GM23338 (cell line): Measurements from ENCODE around the gene PRPF19. TPM values are rescaled to one million over a fixed set of nuclear protein-coding genes. Genes with fewer than 3 reads are reported as not detected.

Experiments
- ATAC-seq: fragments of 200-7000 bp; cut with Tn5 transposase; 3 replicates; pipeline ENCODE4 v1.9.1; 2020
- DNase-seq: peaks from one replicate; pipeline ENCODE4 v3.0.0-alpha.2; 2015; ENCODE audit warnings: low spot score
- H2AFZ ChIP-seq: fragments of 200-600 bp; sonication (generic); 2 replicates; pipeline ENCODE4 v1.8.0; 2016; ENCODE audit warnings: antibody characterized with exemption, mild to moderate bottlenecking, moderate library complexity
- H3F3A ChIP-seq: fragments of 200-600 bp; sonication (generic); replicated peaks from 2 replicates; pipeline ENCODE4 v1.8.0; 2017; ENCODE audit warnings: antibody characterized with exemption, mixed run types, low read depth
- H3K27ac ChIP-seq: fragments of 200-600 bp; sonication (generic); 2 replicates; pipeline ENCODE4 v1.6.1; 2016; ENCODE audit warnings: low read depth
- H3K27me3 ChIP-seq: fragments of 200-600 bp; sonication (generic); 2 replicates; pipeline ENCODE4 v1.8.0; 2016; ENCODE audit warnings: mild to moderate bottlenecking, mixed run types, moderate library complexity; ENCODE audit not compliant: insufficient read depth
- H3K36me3 ChIP-seq: fragments of 200-600 bp; sonication (generic); 2 replicates; pipeline ENCODE4 v1.8.0; 2016; ENCODE audit warnings: mild to moderate bottlenecking; ENCODE audit not compliant: insufficient read depth
- H3K4me1 ChIP-seq: fragments of 200-600 bp; sonication (generic); 2 replicates; pipeline ENCODE4 v1.8.0; 2016; ENCODE audit warnings: mild to moderate bottlenecking, moderate library complexity; ENCODE audit not compliant: insufficient read depth
- H3K4me2 ChIP-seq: fragments of 200-600 bp; sonication (generic); 2 replicates; pipeline ENCODE4 v1.7.1; 2017; ENCODE audit warnings: mixed run types
- H3K4me3 ChIP-seq: fragments of 200-600 bp; sonication (generic); 2 replicates; pipeline ENCODE4 v1.6.1; 2016; ENCODE audit warnings: mixed run types
- H3K79me2 ChIP-seq: fragments of 200-600 bp; sonication (generic); replicated peaks from 2 replicates; pipeline ENCODE4 v1.8.0; 2017; ENCODE audit warnings: mild to moderate bottlenecking; ENCODE audit not compliant: insufficient read depth
- H3K9me2 ChIP-seq: fragments of 200-600 bp; sonication (generic); 2 replicates; pipeline ENCODE4 v1.8.0; 2017; ENCODE audit not compliant: insufficient read depth
- H4K20me1 ChIP-seq: fragments of 200-600 bp; sonication (generic); replicated peaks from 2 replicates; pipeline ENCODE4 v1.8.0; 2017; ENCODE audit warnings: mild to moderate bottlenecking; ENCODE audit not compliant: insufficient read depth
- H3K27ac Mint-ChIP-seq: 2 replicates; pipeline ENCODE4 v1.8.0; 2020; ENCODE audit warnings: inconsistent platforms, mild to moderate bottlenecking, moderate library complexity, mixed read lengths
- H3K27me3 Mint-ChIP-seq: 3 replicates; pipeline ENCODE4 v1.8.0; 2022; ENCODE audit warnings: low read depth, mild to moderate bottlenecking, moderate library complexity, mixed read lengths, inconsistent platforms; ENCODE audit not compliant: insufficient read depth, poor library complexity
- H3K36me3 Mint-ChIP-seq: 3 replicates; pipeline ENCODE4 v1.8.0; 2021; ENCODE audit warnings: low read depth, mild to moderate bottlenecking, inconsistent platforms, moderate library complexity, mixed read lengths
- H3K4me1 Mint-ChIP-seq: 3 replicates; pipeline ENCODE4 v1.8.0; 2020; ENCODE audit warnings: mild to moderate bottlenecking, inconsistent platforms, mixed read lengths
- H3K4me3 Mint-ChIP-seq: 3 replicates; pipeline ENCODE4 v1.8.0; 2021; ENCODE audit warnings: moderate library complexity, mild to moderate bottlenecking, inconsistent platforms, mixed read lengths
- H3K9me3 Mint-ChIP-seq: 3 replicates; pipeline ENCODE4 v1.8.0; 2020; ENCODE audit warnings: moderate library complexity, mild to moderate bottlenecking, inconsistent platforms, mixed read lengths
- CREB1 ChIP-seq: fragments of 250-450 bp; sonication (Bioruptor Pico); IDR thresholded peaks from 2 replicates; pipeline ENCODE4 v1.5.0; 2020; ENCODE audit warnings: low read depth, mild to moderate bottlenecking, moderate library complexity
- CTCF ChIP-seq, 2 experiments: fragments of 200-600 bp in 1 of 2; sonication (generic) in 1 of 2; conservative IDR thresholded peaks; 2 replicates each; pipeline versions ENCODE4 v1.5.1 to v1.6.1; 2016 to 2017; ENCODE audit warnings: antibody characterized with exemption in 2 of 2, low read depth in 2 of 2, mild to moderate bottlenecking in 2 of 2, moderate library complexity in 1 of 2
- ETS1 ChIP-seq: IDR thresholded peaks from 2 replicates; pipeline ENCODE4 v1.6.1; 2016; ENCODE audit warnings: antibody characterized with exemption
- EZH2 ChIP-seq: fragments of 200-600 bp; sonication (generic); IDR thresholded peaks from one replicate; pipeline ENCODE4 v1.8.0; 2017; ENCODE audit warnings: antibody characterized with exemption, mild to moderate bottlenecking, low read depth; ENCODE audit not compliant: unreplicated experiment
- EZH2phosphoT487 ChIP-seq: fragments of 200-600 bp; sonication (generic); IDR thresholded peaks from one replicate; pipeline ENCODE4 v1.8.1; 2018; ENCODE audit warnings: antibody characterized with exemption; ENCODE audit not compliant: unreplicated experiment
- JUNB ChIP-seq: IDR thresholded peaks from one replicate; pipeline ENCODE4 v1.6.1; 2016; ENCODE audit warnings: antibody characterized with exemption; ENCODE audit not compliant: unreplicated experiment
- NANOG ChIP-seq: IDR thresholded peaks from 2 replicates; pipeline ENCODE4 v1.6.1; 2016; ENCODE audit warnings: antibody characterized with exemption, borderline replicate concordance
- POLR2AphosphoS5 ChIP-seq: IDR thresholded peaks from 2 replicates; pipeline ENCODE4 v1.6.1; 2016; ENCODE audit warnings: antibody characterized with exemption, low read depth
- REST ChIP-seq: IDR thresholded peaks from one replicate; pipeline ENCODE4 v1.6.1; 2018; ENCODE audit warnings: antibody characterized with exemption; ENCODE audit not compliant: unreplicated experiment
- STAT1 ChIP-seq: IDR thresholded peaks from one replicate; pipeline ENCODE4 v1.6.1; 2016; ENCODE audit warnings: antibody characterized with exemption; ENCODE audit not compliant: unreplicated experiment
- ZNF114 ChIP-seq: fragments of 250-450 bp; sonication (Bioruptor Pico); IDR thresholded peaks from 2 replicates; pipeline ENCODE4 v1.5.0; 2020; ENCODE audit warnings: mild to moderate bottlenecking, moderate library complexity
- ZNF331 ChIP-seq: fragments of 250-450 bp; sonication (Bioruptor Pico); IDR thresholded peaks from 2 replicates; pipeline ENCODE4 v1.5.0; 2020; ENCODE audit warnings: low read depth, mild to moderate bottlenecking, moderate library complexity
- ZNF462 ChIP-seq: fragments of 250-450 bp; sonication (Bioruptor Pico); IDR thresholded peaks from 2 replicates; pipeline ENCODE4 v1.5.0; 2020; ENCODE audit warnings: mild to moderate bottlenecking, moderate library complexity
- polyA plus RNA-seq: library from polyadenylated mRNA; unstranded; fragments of >200 nt; fragmentation: Nextera tagmentation; extraction: Ambion mirVana; gene quantifications from 2 replicates; pipeline ENCODE4 v1.2.1, GENCODE V29; 2016
- total RNA-seq: library from RNA; depleted of rRNA; stranded (reverse); fragments of >200 nt; shearing (Covaris generic); gene quantifications from 2 replicates; pipeline ENCODE4 v1.2.3, GENCODE V29; 2014

PRPF19 gene
- total and polyA plus RNA-seq, 2 experiments from 2014 or later: 153 to 161 TPM

- Histone ChIP-seq H3K36me3 (no peaks in the 10 kb centered on the region), H3K79me2 (no peaks in the 10 kb centered on the region), H4K20me1 (no peaks in the 10 kb centered on the region), H3K4me2 (no peak overlapping the region), H2AFZ (no peak overlapping the region), H3K4me1 (no peaks in the 10 kb centered on the region), H3F3A (no peaks in the 10 kb centered on the region), H3K9me2 (no peaks in the 10 kb centered on the region), H3K27me3 (no peaks in the 10 kb centered on the region), H3K27ac (no peak overlapping the region), H3K4me3 (no peak overlapping the region)
- Mint-ChIP-seq H3K4me3 (no peak overlapping the region), H3K27me3 (peaks cover 2% of the 10 kb centered on the region), H3K4me1 (peaks cover 6% of the 10 kb centered on the region; the same call in 2 of the 3 replicates), H3K27ac (no peak overlapping the region), H3K36me3 (no peaks in the 10 kb centered on the region), H3K9me3 (no peaks in the 10 kb centered on the region; the same call in 2 of the 3 replicates)
- DNase-seq (no peak), ATAC-seq (no peak)
- no peak for TF ChIP-seq EZH2
- no peak for TF ChIP-seq ETS1
- no peak for TF ChIP-seq ZNF114
- TF ChIP-seq POLR2AphosphoS5: no peak
- no peak for TF ChIP-seq CREB1 (CRISPR knock-in tag)
- TF ChIP-seq REST: no peak
- TF ChIP-seq STAT1: no peak
- TF ChIP-seq CTCF (conservative IDR thresholded peaks at IDR 0.05; ENCODE audit: low read depth in 2 of 2): no peak
- TF ChIP-seq ZNF462 (CRISPR knock-in tag): no peak
- TF ChIP-seq JUNB: no peak
- no peak for TF ChIP-seq ZNF331
- TF ChIP-seq EZH2phosphoT487: no peak
- TF ChIP-seq NANOG: no peak
Observed at GRCh38 chr11:60871378-60872061, 34.9 kb downstream of the PRPF19 start.
